Uterus (tissue), 2 donors: ENCODE measurements around the gene CCDC85B.

Experiments used
- CTCF ChIP-seq, 4 experiments: fragments of 200-600 bp in 2 of 4; fragments of 450-650 bp in 2 of 4; sonication (generic) in 2 of 4; IDR thresholded peaks; one replicate each; pipeline ENCODE4 v1.5.1; 2016 to 2019; ENCODE audit warnings: antibody characterized with exemption in 4 of 4, mild to moderate bottlenecking in 2 of 4, moderate library complexity in 1 of 4
- POLR2A ChIP-seq, 2 donors: fragments of 450-650 bp; IDR thresholded peaks; one replicate each; pipeline ENCODE4 v1.6.1; 2016; ENCODE audit warnings: antibody characterized with exemption in 2 of 2, mild to moderate bottlenecking in 1 of 2, moderate library complexity in 1 of 2

GRCh38 chr11:65912845-65913244, 22.4 kb downstream of the CCDC85B start:
- TF ChIP-seq CTCF (IDR thresholded peaks at IDR 0.05) (no peak), POLR2A (IDR thresholded peaks at IDR 0.05) (no peak)
